GM12892 (cell line): ENCODE measurements around the gene RGCC.

ENCODE experiments used
- POLR2A ChIP-seq: IDR thresholded peaks from 2 replicates; pipeline ENCODE4 v1.6.1; 2011; ENCODE audit warnings: low read depth, low read length, control low read depth
- POLR2AphosphoS5 ChIP-seq: IDR thresholded peaks from 2 replicates; pipeline ENCODE4 v1.6.1; 2011; ENCODE audit warnings: low read depth, low read length, control low read depth
- TAF1 ChIP-seq: IDR thresholded peaks from 2 replicates; pipeline ENCODE4 v1.6.1; 2011; ENCODE audit warnings: low read depth, mild to moderate bottlenecking, control low read depth, low read length, borderline replicate concordance

GRCh38 chr13:41420146-41420545, 37.2 kb upstream of the RGCC start:
- no peak for TF ChIP-seq TAF1
- TF ChIP-seq POLR2A: no peak
- no peak for TF ChIP-seq POLR2AphosphoS5
